H1 (cell line): ENCODE data around the gene PXK. TPM values are rescaled to one million over a fixed set of nuclear protein-coding genes. Genes with fewer than 3 reads are reported as not detected.

Source experiments
- CTCF ChIA-PET: fragments of 300-600 bp; sonication (Branson Sonifier 250); formaldehyde crosslinking; loops from one replicate; lab custom pipeline; 2021; ENCODE audit not compliant: partially characterized antibody; lab: Charles Lee
- POLR2A ChIA-PET: fragments of 300-600 bp; sonication (Branson Sonifier 250); formaldehyde crosslinking; loops from one replicate; lab custom pipeline; 2021; ENCODE audit warnings: inconsistent platforms; ENCODE audit not compliant: partially characterized antibody; lab: Charles Lee
- DNase-seq, 2 experiments: peaks; one replicate each; pipeline versions ENCODE4 v3.0.0 to v3.0.0-alpha.2; 2010 to 2022; ENCODE audit warnings: low spot score in 2 of 2, low read depth in 1 of 2, mixed read lengths in 1 of 2
- FAIRE-seq: peaks from 2 replicates; lab custom pipeline; 2011; peaks lifted over from hg19 to GRCh38; lab: Jason Lieb, UNC
- H2AFZ ChIP-seq: 2 replicates; pipeline ENCODE4 v1.8.1; 2012; ENCODE audit warnings: low read length, inconsistent platforms
- H2AK5ac ChIP-seq: 2 replicates; pipeline ENCODE4 v1.6.1; 2013; ENCODE audit warnings: low read depth, low read length
- H2BK120ac ChIP-seq: replicated peaks from 2 replicates; pipeline ENCODE3; 2013; ENCODE audit warnings: low read depth, low read length, inconsistent platforms
- H2BK12ac ChIP-seq: 2 replicates; pipeline ENCODE4 v1.6.1; 2013; ENCODE audit warnings: low read depth, low read length
- H2BK15ac ChIP-seq: 2 replicates; pipeline ENCODE4 v1.6.1; 2013; ENCODE audit warnings: low read length
- H2BK20ac ChIP-seq: 2 replicates; pipeline ENCODE4 v1.6.1; 2013; ENCODE audit warnings: low read length
- H2BK5ac ChIP-seq: 2 replicates; pipeline ENCODE4 v1.6.1; 2013; ENCODE audit warnings: low read depth, low read length
- H3K14ac ChIP-seq: 2 replicates; pipeline ENCODE4 v1.6.1; 2013; ENCODE audit warnings: inconsistent platforms; ENCODE audit not compliant: insufficient read length
- H3K18ac ChIP-seq: 2 replicates; pipeline ENCODE4 v1.6.1; 2013; ENCODE audit warnings: low read length; ENCODE audit errors: extremely low read depth
- H3K23ac ChIP-seq: 2 replicates; pipeline ENCODE4 v1.6.1; 2013; ENCODE audit warnings: inconsistent platforms; ENCODE audit not compliant: insufficient read length
- H3K23me2 ChIP-seq: 2 replicates; pipeline ENCODE4 v1.6.1; 2013; ENCODE audit warnings: low read depth, low read length
- H3K27ac ChIP-seq: 2 replicates; pipeline ENCODE4 v1.6.1; 2011; ENCODE audit warnings: low read depth, low read length, inconsistent platforms
- H3K27me3 ChIP-seq, 4 experiments: replicated peaks in 1 of 4; 1 replicate in 1 of 4; 2 replicates in 3 of 4; pipeline versions ENCODE4 v1.6.1 to v1.8.1; 2011 to 2013; ENCODE audit warnings: low read length in 3 of 4, mild to moderate bottlenecking in 3 of 4, inconsistent platforms in 2 of 4, mixed read lengths in 2 of 4, moderate library complexity in 1 of 4; ENCODE audit not compliant: control insufficient read depth in 3 of 4, insufficient read depth in 3 of 4; ENCODE audit errors: extremely low read depth in 1 of 4
- H3K36me3 ChIP-seq, 4 experiments: 2 replicates each; pipeline versions ENCODE4 v1.6.1 to v1.8.1; 2011 to 2013; ENCODE audit warnings: mild to moderate bottlenecking in 4 of 4, low read length in 3 of 4, moderate library complexity in 2 of 4, control low read depth in 1 of 4, inconsistent platforms in 1 of 4; ENCODE audit not compliant: insufficient read depth in 4 of 4, control insufficient read depth in 2 of 4
- H3K4ac ChIP-seq: replicated peaks from 2 replicates; pipeline ENCODE3; 2013; ENCODE audit warnings: low read length, low read depth, mixed read lengths, inconsistent platforms; ENCODE audit not compliant: insufficient read length
- H3K4me1 ChIP-seq, 4 experiments: replicated peaks in 1 of 4; 1 replicate in 1 of 4; 2 replicates in 3 of 4; pipeline versions ENCODE4 v1.6.1 to v1.8.1; 2011 to 2013; ENCODE audit warnings: low read length in 3 of 4, inconsistent platforms in 2 of 4, mixed read lengths in 1 of 4; ENCODE audit not compliant: insufficient read depth in 4 of 4, control insufficient read depth in 3 of 4
- H3K4me2 ChIP-seq, 2 experiments: 2 replicates each; pipeline versions ENCODE4 v1.6.1 to v1.8.1; 2011 to 2013; ENCODE audit warnings: low read depth in 2 of 2, low read length in 2 of 2, control low read depth in 1 of 2, inconsistent platforms in 1 of 2, mild to moderate bottlenecking in 1 of 2; ENCODE audit not compliant: insufficient read depth in 1 of 2
- H3K4me3 ChIP-seq, 4 experiments: fragments of 200-600, 300-600 bp in 1 of 4; sonication (generic), shearing (Covaris generic), sonication (Bioruptor Twin) in 1 of 4; 2 replicates each; pipeline versions ENCODE4 v1.5.1 to v1.8.1; 2011 to 2016; ENCODE audit warnings: low read length in 4 of 4, low read depth in 3 of 4, control low read depth in 2 of 4, inconsistent platforms in 2 of 4, mild to moderate bottlenecking in 2 of 4, mixed read lengths in 1 of 4, moderate library complexity in 1 of 4; ENCODE audit not compliant: insufficient read depth in 2 of 4; ENCODE audit errors: extremely low read depth in 1 of 4
- H3K56ac ChIP-seq: replicated peaks from 2 replicates; pipeline ENCODE3; 2013; ENCODE audit warnings: low read depth, mild to moderate bottlenecking, mixed read lengths, low read length, inconsistent platforms; ENCODE audit not compliant: insufficient read length
- H3K79me1 ChIP-seq: 2 replicates; pipeline ENCODE4 v1.6.1; 2013; ENCODE audit warnings: low read depth, low read length, control low read depth
- H3K79me2 ChIP-seq, 2 experiments: 2 replicates each; pipeline versions ENCODE4 v1.6.1 to v1.8.1; 2012 to 2013; ENCODE audit warnings: low read length in 2 of 2, mild to moderate bottlenecking in 2 of 2, inconsistent platforms in 1 of 2; ENCODE audit not compliant: insufficient read depth in 2 of 2, control insufficient read depth in 1 of 2
- H3K9ac ChIP-seq, 4 experiments: replicated peaks in 1 of 4; 1 replicate in 1 of 4; 2 replicates in 3 of 4; pipeline versions ENCODE4 v1.6.1 to v1.8.1; 2011 to 2013; ENCODE audit warnings: low read depth in 3 of 4, low read length in 3 of 4, control low read depth in 2 of 4, mild to moderate bottlenecking in 2 of 4, moderate library complexity in 2 of 4, inconsistent platforms in 1 of 4; ENCODE audit errors: extremely low read depth in 1 of 4
- H3K9me3 ChIP-seq, 2 experiments: 2 replicates each; pipeline versions ENCODE4 v1.6.1 to v1.8.1; 2012 to 2013; ENCODE audit warnings: mild to moderate bottlenecking in 2 of 2, moderate library complexity in 2 of 2, control low read depth in 1 of 2, inconsistent platforms in 1 of 2, low read depth in 1 of 2, low read length in 1 of 2, mixed read lengths in 1 of 2; ENCODE audit not compliant: insufficient read depth in 2 of 2
- H4K20me1 ChIP-seq, 2 experiments: replicated peaks in 1 of 2; 2 replicates each; pipeline versions ENCODE3 to v1.8.1; 2011 to 2013; ENCODE audit warnings: inconsistent platforms in 2 of 2, low read length in 2 of 2, mild to moderate bottlenecking in 1 of 2; ENCODE audit not compliant: insufficient read depth in 2 of 2, control insufficient read depth in 1 of 2
- H4K5ac ChIP-seq: 2 replicates; pipeline ENCODE4 v1.6.1; 2013; ENCODE audit warnings: low read length, low read depth, mixed read lengths, inconsistent platforms; ENCODE audit not compliant: insufficient read length
- H4K8ac ChIP-seq: 2 replicates; pipeline ENCODE4 v1.8.0; 2013; ENCODE audit warnings: mild to moderate bottlenecking, moderate library complexity, low read length, inconsistent platforms; ENCODE audit not compliant: insufficient read depth; ENCODE audit errors: extremely low read depth
- H4K91ac ChIP-seq: replicated peaks from 2 replicates; pipeline ENCODE3; 2013; ENCODE audit warnings: low read length, mixed read lengths, inconsistent platforms; ENCODE audit not compliant: insufficient read length
- CBX5 ChIP-seq: fragments of 300-800, 300-1000 bp; sonication (generic); IDR thresholded peaks from 2 replicates; pipeline ENCODE4 v1.7.1; 2016; ENCODE audit warnings: antibody characterized with exemption, low read length, low read depth
- CEBPB ChIP-seq: IDR thresholded peaks from 2 replicates; pipeline ENCODE4 v1.6.1; 2012; ENCODE audit warnings: low read depth, low read length
- CHD1 ChIP-seq: IDR thresholded peaks from 2 replicates; pipeline ENCODE4 v1.6.1; 2012; ENCODE audit warnings: low read depth, low read length, improper control_type of control experiment
- E2F6 ChIP-seq: IDR thresholded peaks from 2 replicates; pipeline ENCODE4 v1.6.1; 2012; ENCODE audit warnings: inconsistent platforms
- FOSL1 ChIP-seq: IDR thresholded peaks from 2 replicates; pipeline ENCODE4 v1.6.1; 2011; ENCODE audit warnings: mild to moderate bottlenecking, low read depth, low read length, moderate library complexity; ENCODE audit not compliant: insufficient read depth
- POLR2A ChIP-seq, 2 experiments: IDR thresholded peaks; 1 replicate in 1 of 2; 2 replicates in 1 of 2; pipeline ENCODE4 v1.6.1; 2011; ENCODE audit warnings: low read depth in 2 of 2, low read length in 2 of 2, mild to moderate bottlenecking in 2 of 2; ENCODE audit errors: control extremely low read depth in 1 of 2
- SAP30 ChIP-seq: fragments of 300-600 bp; sonication (generic); IDR thresholded peaks from 2 replicates; pipeline ENCODE4 v1.7.1; 2012; ENCODE audit warnings: low read length, moderate library complexity, mild to moderate bottlenecking, inconsistent platforms; ENCODE audit not compliant: insufficient read depth, insufficient replicate concordance
- SIX5 ChIP-seq: IDR thresholded peaks from 2 replicates; pipeline ENCODE4 v1.6.1; 2011; ENCODE audit warnings: mild to moderate bottlenecking, low read depth, low read length
- SP1 ChIP-seq: IDR thresholded peaks from 2 replicates; pipeline ENCODE4 v1.6.1; 2011; ENCODE audit warnings: low read depth, low read length
- SP2 ChIP-seq: IDR thresholded peaks from 2 replicates; pipeline ENCODE4 v1.6.1; 2012; ENCODE audit warnings: mild to moderate bottlenecking, low read length, inconsistent platforms
- TAF7 ChIP-seq: optimal IDR thresholded peaks from 2 replicates; pipeline ENCODE3; 2011; ENCODE audit warnings: low read depth, mild to moderate bottlenecking, inconsistent platforms, low read length, moderate library complexity, borderline replicate concordance
- YY1 ChIP-seq: IDR thresholded peaks from 2 replicates; pipeline ENCODE4 v1.6.1; 2011; ENCODE audit warnings: low read depth, mild to moderate bottlenecking, low read length
- WGBS, 2 experiments: shearing (Covaris generic) in 1 of 2; methylation state at CpG; one replicate each; pipeline versions ENCODE4 v1.1.6 to v1.1.7; 2013 to 2015; ENCODE audit warnings: low lambda C conversion rate in 2 of 2, mixed read lengths in 2 of 2, inconsistent platforms in 1 of 2, low coverage in 1 of 2, missing lambda C conversion rate in 1 of 2; ENCODE audit not compliant: insufficient replicate concordance in 2 of 2, insufficient coverage in 1 of 2, insufficient read length in 1 of 2; ENCODE audit errors: extremely low coverage in 1 of 2, missing lambda C conversion rate in 1 of 2; 5-methylcytosine and 5-hydroxymethylcytosine counted together
- polyA plus RNA-seq, 7 experiments: library from polyadenylated mRNA; depleted of rRNA in 3 of 7; stranded (reverse) in 5 of 7; unstranded in 2 of 7; fragments of >200 nt in 5 of 7; fragments of 200-250 nt in 2 of 7; gene quantifications; 1 replicate in 5 of 7; 2 replicates in 1 of 7; 4 replicates in 1 of 7; pipeline versions ENCODE4 v1.2.1 to v1.2.3, GENCODE V29; 2011 to 2013; ENCODE audit warnings: missing spikeins in 2 of 7, mixed read lengths in 2 of 7
- total RNA-seq: library from RNA; stranded (reverse); fragmentation: NEBNext Ultra II Directional; extraction: Animal tissue kit (Norgen Biotek cat#: 25700); gene quantifications from 2 replicates; pipeline ENCODE4 v1.2.1, GENCODE V29; 2021

PXK gene
- total and polyA plus RNA-seq, 2 of the 8 experiments (the other 6 are each of a cell fraction or from before 2014, with no cell fraction given) = 3.5 to 7.1 TPM

GRCh38 chr3:58370407-58370806 lies 37.7 kb downstream of the PXK start:
- no peak overlapping the region for H3K9ac ChIP-seq
- H3K4ac ChIP-seq = no peak overlapping the region
- 90% methylated on average over 10 of the region's 10 CpGs; no CpG with 5 or more reads in 1 of the 2 experiments for WGBS, 2 experiments
- no peak overlapping the region for H2AFZ ChIP-seq
- no peak overlapping the region for H3K4me3 ChIP-seq
- FAIRE-seq = no peak
- no peaks in the 10 kb centered on the region for H3K79me1 ChIP-seq
- no peak overlapping the region for H4K8ac ChIP-seq
- no peak overlapping the region for H2BK15ac ChIP-seq
- H2BK20ac ChIP-seq = no peak overlapping the region
- no peak for DNase-seq
- POLR2A ChIA-PET = no interaction called here
- no peak overlapping the region for H3K14ac ChIP-seq
- no peak overlapping the region for H3K4me2 ChIP-seq
- H4K91ac ChIP-seq = no peak overlapping the region
- CTCF ChIA-PET = interaction anchor here (0.7 to 1.4 kb wide), 3 partner anchors 10 to 260 kb away, joined by 3 to 6 read pairs (median 4); no protein-coding TSS in a partner anchor
- no peak overlapping the region for H2BK5ac ChIP-seq
- no peaks in the 10 kb centered on the region for H3K79me2 ChIP-seq
- H3K23me2 ChIP-seq = no peaks in the 10 kb centered on the region
- H2AK5ac ChIP-seq = no peak overlapping the region
- no peak overlapping the region for H3K56ac ChIP-seq
- no peak overlapping the region for H3K23ac ChIP-seq
- H2BK12ac ChIP-seq = no peak overlapping the region
- H4K20me1 ChIP-seq = no peaks in the 10 kb centered on the region
- H3K9me3 ChIP-seq = no peaks in the 10 kb centered on the region
- no peaks in the 10 kb centered on the region for H3K27me3 ChIP-seq
- no peak overlapping the region for H3K18ac ChIP-seq
- no peaks in the 10 kb centered on the region for H3K36me3 ChIP-seq
- H3K4me1 ChIP-seq = no peaks in the 10 kb centered on the region; a peak in 2 of 7 replicates
- H3K27ac ChIP-seq = no peak overlapping the region
- no peak for TF ChIP-seq TAF7
- no peak for TF ChIP-seq CBX5
- no peak for TF ChIP-seq CEBPB
- TF ChIP-seq CHD1 = no peak
- no peak for TF ChIP-seq YY1
- TF ChIP-seq SP2 = no peak
- TF ChIP-seq POLR2A (IDR thresholded peaks at IDR 0.05; ENCODE audit: control extremely low read depth in 1 of 2, low read depth in 2 of 2, low read length in 2 of 2) = no peak
- no peak for TF ChIP-seq E2F6
- TF ChIP-seq SP1 = no peak
- no peak for TF ChIP-seq SAP30
- no peak for TF ChIP-seq FOSL1
- no peak for TF ChIP-seq SIX5
- no peak overlapping the region for H4K5ac ChIP-seq
- no peak overlapping the region for H2BK120ac ChIP-seq
